ENCODE data around the gene DTNB.

Gene DTNB

GRCh38 chr2:25481381-25482300, 191.7 kb downstream of the DTNB start:
- TF ChIP-seq GABPA (IDR thresholded peaks at IDR 0.05; ENCODE audit: low read depth) (no peak), SPI1 (IDR thresholded peaks at IDR 0.05; ENCODE audit: borderline replicate concordance, low read depth) (no peak), POLR2AphosphoS5 (IDR thresholded peaks at IDR 0.05; ENCODE audit: low read depth) (no peak), CTCF (IDR thresholded peaks at IDR 0.05; ENCODE audit: insufficient read depth, low read length) (no peak)
- TF ChIP-seq, protein P1, sequence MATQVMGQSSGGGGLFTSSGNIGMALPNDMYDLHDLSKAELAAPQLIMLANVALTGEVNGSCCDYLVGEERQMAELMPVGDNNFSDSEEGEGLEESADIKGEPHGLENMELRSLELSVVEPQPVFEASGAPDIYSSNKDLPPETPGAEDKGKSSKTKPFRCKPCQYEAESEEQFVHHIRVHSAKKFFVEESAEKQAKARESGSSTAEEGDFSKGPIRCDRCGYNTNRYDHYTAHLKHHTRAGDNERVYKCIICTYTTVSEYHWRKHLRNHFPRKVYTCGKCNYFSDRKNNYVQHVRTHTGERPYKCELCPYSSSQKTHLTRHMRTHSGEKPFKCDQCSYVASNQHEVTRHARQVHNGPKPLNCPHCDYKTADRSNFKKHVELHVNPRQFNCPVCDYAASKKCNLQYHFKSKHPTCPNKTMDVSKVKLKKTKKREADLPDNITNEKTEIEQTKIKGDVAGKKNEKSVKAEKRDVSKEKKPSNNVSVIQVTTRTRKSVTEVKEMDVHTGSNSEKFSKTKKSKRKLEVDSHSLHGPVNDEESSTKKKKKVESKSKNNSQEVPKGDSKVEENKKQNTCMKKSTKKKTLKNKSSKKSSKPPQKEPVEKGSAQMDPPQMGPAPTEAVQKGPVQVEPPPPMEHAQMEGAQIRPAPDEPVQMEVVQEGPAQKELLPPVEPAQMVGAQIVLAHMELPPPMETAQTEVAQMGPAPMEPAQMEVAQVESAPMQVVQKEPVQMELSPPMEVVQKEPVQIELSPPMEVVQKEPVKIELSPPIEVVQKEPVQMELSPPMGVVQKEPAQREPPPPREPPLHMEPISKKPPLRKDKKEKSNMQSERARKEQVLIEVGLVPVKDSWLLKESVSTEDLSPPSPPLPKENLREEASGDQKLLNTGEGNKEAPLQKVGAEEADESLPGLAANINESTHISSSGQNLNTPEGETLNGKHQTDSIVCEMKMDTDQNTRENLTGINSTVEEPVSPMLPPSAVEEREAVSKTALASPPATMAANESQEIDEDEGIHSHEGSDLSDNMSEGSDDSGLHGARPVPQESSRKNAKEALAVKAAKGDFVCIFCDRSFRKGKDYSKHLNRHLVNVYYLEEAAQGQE (IDR thresholded peaks at IDR 0.05; ENCODE audit: insufficient replicate concordance, low read depth): no peak
- H3K27ac ChIP-seq (replicated peaks): no peak overlapping the region
- no peaks in the 10 kb centered on the region for H3K27me3 ChIP-seq (ENCODE audit: insufficient read depth, poor library complexity, severe bottlenecking)
- DNase-seq (ENCODE audit: low read depth in 1 of 2, low spot score in 1 of 2): no peak
- no peak overlapping the region for H3K4me3 ChIP-seq (replicated peaks; ENCODE audit: insufficient read depth, low read length)

- Histone ChIP-seq H3K27me3 (ENCODE audit: insufficient read depth, poor library complexity, severe bottlenecking) (no peaks in the 10 kb centered on the region), H3K4me3 (replicated peaks; ENCODE audit: insufficient read depth, low read length) (no peak overlapping the region), H3K27ac (replicated peaks) (no peak overlapping the region)
- TF ChIP-seq SPI1 (IDR thresholded peaks at IDR 0.05; ENCODE audit: borderline replicate concordance, low read depth) (no peak), POLR2AphosphoS5 (IDR thresholded peaks at IDR 0.05; ENCODE audit: low read depth) (no peak), CTCF (IDR thresholded peaks at IDR 0.05; ENCODE audit: insufficient read depth, low read length) (no peak), GABPA (IDR thresholded peaks at IDR 0.05; ENCODE audit: low read depth) (no peak)
- TF ChIP-seq, protein P1 (IDR thresholded peaks at IDR 0.05; ENCODE audit: insufficient replicate concordance, low read depth): no peak
- no peak for DNase-seq (ENCODE audit: low read depth in 1 of 2, low spot score in 1 of 2)
Measured at GRCh38 chr2:25480561-25480960, 192.8 kb downstream of the DTNB start.

- Histone ChIP-seq H3K4me3 (replicated peaks; ENCODE audit: insufficient read depth, low read length) (no peak overlapping the region), H3K27ac (replicated peaks) (no peak overlapping the region), H3K27me3 (ENCODE audit: insufficient read depth, poor library complexity, severe bottlenecking) (no peaks in the 10 kb centered on the region)
- TF ChIP-seq, protein P1 (IDR thresholded peaks at IDR 0.05; ENCODE audit: insufficient replicate concordance, low read depth): no peak
- TF ChIP-seq SPI1 (IDR thresholded peaks at IDR 0.05; ENCODE audit: borderline replicate concordance, low read depth) (no peak), CTCF (IDR thresholded peaks at IDR 0.05; ENCODE audit: insufficient read depth, low read length) (no peak), POLR2AphosphoS5 (IDR thresholded peaks at IDR 0.05; ENCODE audit: low read depth) (no peak), GABPA (IDR thresholded peaks at IDR 0.05; ENCODE audit: low read depth) (no peak)
- DNase-seq (ENCODE audit: low read depth in 1 of 2, low spot score in 1 of 2): no peak
Measured at GRCh38 chr2:25479761-25480160, 193.6 kb downstream of the DTNB start.
